ENCODE measurements around the gene RASGRP3.

Gene RASGRP3

GRCh38 chr2:33606622-33607021 is 130.2 kb downstream of the RASGRP3 start:
- H2AFZ ChIP-seq (ENCODE audit: low read length): no peak overlapping the region
- no peaks in the 10 kb centered on the region for H3F3A ChIP-seq (ENCODE audit: insufficient read depth, low read length)
- H3K9ac ChIP-seq (ENCODE audit: low read length): no peak overlapping the region
- no peak for DNase-seq
- no peak overlapping the region for H3K27ac ChIP-seq (ENCODE audit: low read length)
- no peaks in the 10 kb centered on the region for H4K20me1 ChIP-seq (ENCODE audit: insufficient read depth, low read length)
- H3K9me2 ChIP-seq (replicated peaks; ENCODE audit: insufficient read depth, low read length): no peaks in the 10 kb centered on the region
- no peak for TF ChIP-seq CTCF (IDR thresholded peaks at IDR 0.05; ENCODE audit: low read length)
- TF ChIP-seq EZH2phosphoT487 (IDR thresholded peaks at IDR 0.05; ENCODE audit: low read length): no peak
- TF ChIP-seq EZH2 (optimal IDR thresholded peaks at IDR 0.05; ENCODE audit: low read depth, low read length): no peak
- H3K79me2 ChIP-seq (ENCODE audit: low read length): no peaks in the 10 kb centered on the region
- H3K9me3 ChIP-seq (replicated peaks; ENCODE audit: insufficient read depth, low read length): no peaks in the 10 kb centered on the region
- H3K36me3 ChIP-seq (replicated peaks; ENCODE audit: insufficient read depth, low read length): no peaks in the 10 kb centered on the region
- H3K4me1 ChIP-seq (ENCODE audit: low read length): no peaks in the 10 kb centered on the region
- no peak overlapping the region for H3K4me2 ChIP-seq (ENCODE audit: low read depth, low read length)
- H3K27me3 ChIP-seq (replicated peaks; ENCODE audit: insufficient read depth, low read length): no peaks in the 10 kb centered on the region
- H3K4me3 ChIP-seq (ENCODE audit: low read length): no peak overlapping the region

DNA sequence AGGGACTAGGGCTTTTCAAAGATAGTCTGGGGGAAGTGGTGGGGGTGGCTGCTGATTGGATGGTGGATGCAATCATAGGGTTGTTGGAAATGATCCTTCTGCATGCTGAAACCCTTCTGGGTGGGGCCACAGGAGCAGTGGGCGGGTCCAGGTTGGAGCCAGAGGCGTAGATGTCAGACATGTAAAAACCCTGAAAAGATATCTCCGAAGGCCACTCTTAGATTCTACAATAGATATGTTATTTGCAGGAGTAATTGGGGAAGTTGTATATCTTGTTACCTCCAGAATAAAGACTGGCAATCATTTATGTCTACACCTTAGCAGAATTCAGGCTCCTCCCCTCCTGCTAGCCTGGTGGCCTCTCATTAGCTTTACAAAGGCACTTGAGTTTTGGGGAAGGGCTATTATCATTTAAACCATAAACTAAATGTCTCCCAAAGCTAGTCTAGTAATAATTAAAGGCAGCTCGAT is 130.8 kb downstream of the RASGRP3 start:
- Histone ChIP-seq H3K9me3 (replicated peaks; ENCODE audit: insufficient read depth, low read length) (no peaks in the 10 kb centered on the region), H3K4me3 (ENCODE audit: low read length) (no peak overlapping the region), H3K9me2 (replicated peaks; ENCODE audit: insufficient read depth, low read length) (no peaks in the 10 kb centered on the region), H3K9ac (ENCODE audit: low read length) (no peak overlapping the region), H3K27ac (ENCODE audit: low read length) (no peak overlapping the region), H3K4me1 (ENCODE audit: low read length) (no peaks in the 10 kb centered on the region), H3K4me2 (ENCODE audit: low read depth, low read length) (no peak overlapping the region), H2AFZ (ENCODE audit: low read length) (no peak overlapping the region), H3F3A (ENCODE audit: insufficient read depth, low read length) (no peaks in the 10 kb centered on the region), H4K20me1 (ENCODE audit: insufficient read depth, low read length) (no peaks in the 10 kb centered on the region), H3K79me2 (ENCODE audit: low read length) (no peaks in the 10 kb centered on the region), H3K27me3 (replicated peaks; ENCODE audit: insufficient read depth, low read length) (no peaks in the 10 kb centered on the region), H3K36me3 (replicated peaks; ENCODE audit: insufficient read depth, low read length) (no peaks in the 10 kb centered on the region)
- DNase-seq: no peak
- TF ChIP-seq EZH2 (optimal IDR thresholded peaks at IDR 0.05; ENCODE audit: low read depth, low read length) (no peak), EZH2phosphoT487 (IDR thresholded peaks at IDR 0.05; ENCODE audit: low read length) (no peak), CTCF (IDR thresholded peaks at IDR 0.05; ENCODE audit: low read length) (no peak)

GRCh38 chr2:33607905-33608304 is 131.5 kb downstream of the RASGRP3 start:
- Histone ChIP-seq H3K4me2 (ENCODE audit: low read depth, low read length) (no peak overlapping the region), H3K9me3 (replicated peaks; ENCODE audit: insufficient read depth, low read length) (no peaks in the 10 kb centered on the region), H3K9ac (ENCODE audit: low read length) (no peak overlapping the region), H2AFZ (ENCODE audit: low read length) (no peak overlapping the region), H3F3A (ENCODE audit: insufficient read depth, low read length) (no peaks in the 10 kb centered on the region), H3K36me3 (replicated peaks; ENCODE audit: insufficient read depth, low read length) (no peaks in the 10 kb centered on the region), H3K27ac (ENCODE audit: low read length) (no peak overlapping the region), H3K4me1 (ENCODE audit: low read length) (no peaks in the 10 kb centered on the region), H3K27me3 (replicated peaks; ENCODE audit: insufficient read depth, low read length) (no peaks in the 10 kb centered on the region), H3K79me2 (ENCODE audit: low read length) (no peaks in the 10 kb centered on the region), H3K4me3 (ENCODE audit: low read length) (no peak overlapping the region), H4K20me1 (ENCODE audit: insufficient read depth, low read length) (no peaks in the 10 kb centered on the region), H3K9me2 (replicated peaks; ENCODE audit: insufficient read depth, low read length) (no peaks in the 10 kb centered on the region)
- no peak for DNase-seq
- no peak for TF ChIP-seq EZH2 (optimal IDR thresholded peaks at IDR 0.05; ENCODE audit: low read depth, low read length)
- no peak for TF ChIP-seq EZH2phosphoT487 (IDR thresholded peaks at IDR 0.05; ENCODE audit: low read length)

GRCh38 chr2:33614190-33614589 is 137.7 kb downstream of the RASGRP3 start:
- Histone ChIP-seq H2AFZ (ENCODE audit: low read length) (no peak overlapping the region), H3K4me2 (ENCODE audit: low read depth, low read length) (no peak overlapping the region), H4K20me1 (ENCODE audit: insufficient read depth, low read length) (no peaks in the 10 kb centered on the region), H3K9me3 (replicated peaks; ENCODE audit: insufficient read depth, low read length) (no peaks in the 10 kb centered on the region), H3K27ac (ENCODE audit: low read length) (no peak overlapping the region), H3K9ac (ENCODE audit: low read length) (no peak overlapping the region), H3K9me2 (replicated peaks; ENCODE audit: insufficient read depth, low read length) (no peaks in the 10 kb centered on the region), H3K27me3 (replicated peaks; ENCODE audit: insufficient read depth, low read length) (no peaks in the 10 kb centered on the region), H3K4me1 (ENCODE audit: low read length) (peaks cover 16% of the 10 kb centered on the region), H3K36me3 (replicated peaks; ENCODE audit: insufficient read depth, low read length) (no peaks in the 10 kb centered on the region), H3K79me2 (ENCODE audit: low read length) (no peaks in the 10 kb centered on the region), H3K4me3 (ENCODE audit: low read length) (no peak overlapping the region), H3F3A (ENCODE audit: insufficient read depth, low read length) (peaks cover 14% of the 10 kb centered on the region; the same call in 1 of the 2 replicates)
- no peak for DNase-seq
- no peak for TF ChIP-seq EZH2 (optimal IDR thresholded peaks at IDR 0.05; ENCODE audit: low read depth, low read length)
- TF ChIP-seq EZH2phosphoT487 (IDR thresholded peaks at IDR 0.05; ENCODE audit: low read length): no peak
- TF ChIP-seq CTCF (IDR thresholded peaks at IDR 0.05; ENCODE audit: low read length): no peak
